Measurements from ENCODE around the gene ANKDD1B. TPM values are rescaled to one million over a fixed set of nuclear protein-coding genes. Genes with fewer than 3 reads are reported as not detected.
A peak's percentile ranks its signal among the peaks of the same experiment; 100 is the strongest.

The ANKDD1B gene
- polyA plus RNA-seq, 3 donors from 2014 or later, result 0.63 to 0.76 (median 0.71) TPM

DNA sequence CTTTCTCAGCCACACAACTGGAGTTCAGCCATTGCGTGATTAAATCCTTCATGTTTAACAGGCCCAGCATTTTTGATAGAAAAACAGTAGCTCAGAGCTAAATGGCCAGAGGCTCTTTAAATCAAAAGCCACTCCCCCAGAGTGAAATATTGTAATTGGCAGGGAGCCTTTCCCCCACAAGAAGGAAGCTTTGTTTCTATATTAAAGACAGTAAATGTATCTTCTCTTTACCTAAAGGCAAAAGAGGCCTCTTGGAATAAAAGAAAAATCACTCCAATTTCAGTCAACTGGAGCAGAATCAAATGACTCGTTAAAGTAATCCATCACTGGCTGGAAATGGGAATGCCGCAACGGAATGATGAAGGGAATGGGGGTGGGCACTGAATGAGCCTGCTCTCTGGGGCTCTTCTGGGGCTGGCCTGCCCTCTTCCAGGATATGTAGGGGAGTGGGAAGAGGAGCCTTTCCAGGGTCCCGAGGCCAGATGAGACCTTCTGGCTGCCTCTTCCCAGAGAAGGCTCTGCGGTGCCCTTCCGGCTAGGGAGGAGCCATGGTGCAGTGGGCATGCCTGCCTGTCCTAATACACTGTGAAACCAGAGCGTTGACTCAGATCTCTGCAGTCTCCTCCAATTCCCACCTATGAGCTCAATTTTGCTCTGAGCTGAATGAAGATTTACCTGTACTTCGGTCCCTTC is 45.2 kb downstream of the ANKDD1B start:
- Mint-ChIP-seq H3K27ac (peak overlapping the region in 2 of 6 donors; percentile 22 to 71), H3K27me3 (ENCODE audit: low read depth in 3 of 3) (peaks cover 0 to 3% (median 2%) of the 10 kb centered on the region in 3 donors), H3K36me3 (peaks cover 0 to 3% (median 0%) of the 10 kb centered on the region in 3 donors), H3K9me3 (no peaks in the 10 kb centered on the region), H3K4me3 (peak overlapping the region; percentile 27 to 82 (median 79)), H3K4me1 (no peaks in the 10 kb centered on the region)
- DNase-seq, result no peak

GRCh38 chr5:75659791-75660450 is 48.7 kb downstream of the ANKDD1B start:
- Mint-ChIP-seq H3K36me3 (no peaks in the 10 kb centered on the region), H3K4me1 (no peaks in the 10 kb centered on the region), H3K27me3 (ENCODE audit: low read depth in 3 of 3) (peaks cover 0 to 2% (median 0%) of the 10 kb centered on the region in 3 donors), H3K9me3 (no peaks in the 10 kb centered on the region), H3K27ac (no peak overlapping the region), H3K4me3 (no peak overlapping the region)
- no peak for DNase-seq

DNA sequence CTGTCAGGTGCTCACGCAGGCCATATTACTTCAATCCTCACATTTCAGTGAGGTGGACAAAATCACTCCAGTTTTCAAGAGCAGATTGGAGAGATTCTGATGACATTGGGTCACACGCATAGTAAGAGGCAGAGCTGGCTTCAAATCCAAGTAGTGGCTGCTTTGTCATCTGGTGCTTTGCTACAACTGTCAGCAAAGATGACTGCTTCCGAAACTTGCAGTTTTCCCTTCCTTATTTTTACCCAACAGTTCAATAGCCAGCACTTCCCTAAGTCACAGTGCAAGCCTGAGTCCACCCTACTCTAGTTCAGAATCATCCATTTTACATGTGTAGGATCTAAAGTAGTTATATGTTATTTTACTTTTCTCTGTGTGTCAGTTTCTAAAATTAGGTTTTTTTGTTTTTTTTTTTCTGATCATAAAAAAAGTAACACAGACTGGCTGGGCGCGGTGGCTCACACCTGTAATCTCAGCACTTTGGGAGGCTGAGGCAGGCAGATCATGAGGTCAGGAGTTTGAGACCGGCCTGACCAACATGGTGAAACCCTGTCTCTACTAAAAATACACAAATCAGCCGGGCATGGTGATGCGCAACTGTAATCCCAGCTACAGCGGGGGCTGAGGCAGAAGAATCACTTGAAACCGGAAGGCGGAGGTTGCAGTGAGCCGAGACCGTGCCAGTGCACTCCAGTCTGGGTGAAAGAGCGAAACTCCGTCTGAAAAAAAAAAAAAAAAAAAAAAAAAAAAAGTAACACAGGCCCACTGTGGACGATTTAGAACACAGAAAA is 49.6 kb downstream of the ANKDD1B start:
- no peaks in the 10 kb centered on the region for H3K4me1 Mint-ChIP-seq
- no peaks in the 10 kb centered on the region for H3K27me3 Mint-ChIP-seq (ENCODE audit: low read depth in 3 of 3)
- no peak overlapping the region for H3K27ac Mint-ChIP-seq
- no peak for DNase-seq
- H3K36me3 Mint-ChIP-seq, result no peaks in the 10 kb centered on the region
- no peaks in the 10 kb centered on the region for H3K9me3 Mint-ChIP-seq
- no peak overlapping the region for H3K4me3 Mint-ChIP-seq

DNA sequence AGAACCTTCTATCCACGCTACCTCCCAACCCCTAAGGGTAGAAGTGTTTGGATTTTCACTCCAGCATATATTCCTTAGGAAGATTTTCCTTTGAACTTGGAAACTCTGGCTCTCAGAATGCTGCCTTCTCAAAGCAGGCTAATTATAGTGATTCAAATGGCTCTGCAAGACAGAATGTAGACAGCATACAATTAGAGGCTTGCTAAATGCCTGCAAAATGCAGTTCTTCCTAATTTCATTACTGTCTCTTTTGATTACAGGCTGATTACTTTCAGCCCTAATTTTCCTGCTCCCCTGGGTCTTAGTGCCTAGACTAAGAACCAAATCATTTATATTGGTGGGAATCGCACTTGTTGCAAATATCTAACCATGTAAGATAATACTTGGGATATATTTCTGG is 50.8 kb downstream of the ANKDD1B start:
- no peak for DNase-seq
- no peaks in the 10 kb centered on the region for H3K36me3 Mint-ChIP-seq
- H3K9me3 Mint-ChIP-seq, result no peaks in the 10 kb centered on the region
- no peaks in the 10 kb centered on the region for H3K27me3 Mint-ChIP-seq (ENCODE audit: low read depth in 3 of 3)
- H3K4me3 Mint-ChIP-seq, result no peak overlapping the region
- no peaks in the 10 kb centered on the region for H3K4me1 Mint-ChIP-seq
- no peak overlapping the region for H3K27ac Mint-ChIP-seq

- peak overlapping the region in 1 of 6 donors; percentile 30 for H3K27ac Mint-ChIP-seq
- H3K4me1 Mint-ChIP-seq, result peaks cover 7 to 9% of the 10 kb centered on the region in 2 donors
- no peaks in the 10 kb centered on the region for H3K9me3 Mint-ChIP-seq
- H3K4me3 Mint-ChIP-seq, result no peak overlapping the region
- DNase-seq, result no peak
- no peaks in the 10 kb centered on the region for H3K27me3 Mint-ChIP-seq (ENCODE audit: low read depth in 3 of 3)
- no peaks in the 10 kb centered on the region for H3K36me3 Mint-ChIP-seq
Observed at GRCh38 chr5:75663579-75664284, 52.5 kb downstream of the ANKDD1B start.

DNA sequence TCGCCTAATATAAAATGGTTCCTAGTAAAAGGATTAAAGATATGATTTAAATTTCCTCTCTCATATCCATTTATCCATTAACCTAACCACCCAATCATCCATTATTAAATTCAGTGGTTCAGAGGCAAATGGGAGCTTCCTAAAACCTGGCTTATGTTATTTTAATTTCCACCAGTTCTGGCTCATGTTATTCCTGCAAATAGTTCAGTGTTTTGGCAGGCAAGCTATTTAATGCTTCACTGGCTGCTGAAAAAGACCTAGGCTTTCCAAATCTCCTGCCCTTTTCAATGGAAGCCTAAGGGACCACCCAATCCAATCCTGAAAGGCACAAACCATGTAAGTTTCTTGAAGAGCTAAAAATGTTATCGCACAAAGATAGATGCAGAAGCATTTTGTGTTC is 53.7 kb downstream of the ANKDD1B start:
- Mint-ChIP-seq H3K27me3 (ENCODE audit: low read depth in 3 of 3) (no peaks in the 10 kb centered on the region), H3K4me3 (no peak overlapping the region), H3K36me3 (no peaks in the 10 kb centered on the region), H3K27ac (no peak overlapping the region), H3K9me3 (no peaks in the 10 kb centered on the region), H3K4me1 (peaks cover 20 to 22% of the 10 kb centered on the region in 2 donors)
- no peak for DNase-seq

DNA sequence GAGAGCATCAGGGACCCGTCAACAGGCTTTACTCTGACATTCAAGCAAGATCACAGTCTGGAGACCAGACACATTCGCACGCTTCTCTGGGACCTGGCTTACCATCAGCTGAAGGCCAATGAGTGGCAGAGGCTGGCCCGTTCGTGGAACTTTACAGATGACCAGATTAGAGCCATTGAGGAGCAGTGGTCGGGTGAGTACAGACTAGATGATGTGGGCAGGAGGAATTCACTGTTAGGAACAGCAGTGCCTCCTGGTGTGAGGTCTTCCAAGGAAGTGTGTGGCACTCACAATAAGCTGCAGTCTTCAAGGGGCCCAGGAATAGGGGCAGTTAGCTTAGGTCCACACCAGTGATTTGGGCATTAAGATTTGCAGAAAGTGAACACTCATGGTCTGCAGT is 55.5 kb downstream of the ANKDD1B start:
- no peak overlapping the region for H3K27ac Mint-ChIP-seq
- H3K27me3 Mint-ChIP-seq (ENCODE audit: low read depth in 3 of 3), result no peaks in the 10 kb centered on the region
- no peak overlapping the region for H3K4me3 Mint-ChIP-seq
- no peak for DNase-seq
- H3K9me3 Mint-ChIP-seq, result no peaks in the 10 kb centered on the region
- H3K4me1 Mint-ChIP-seq, result peaks cover 22 to 37% of the 10 kb centered on the region in 2 donors
- H3K36me3 Mint-ChIP-seq, result peaks cover 0 to 9% (median 5%) of the 10 kb centered on the region in 3 donors

GRCh38 chr5:75667586-75667985 is 56.3 kb downstream of the ANKDD1B start:
- Mint-ChIP-seq H3K36me3 (peaks cover 0 to 14% (median 10%) of the 10 kb centered on the region in 3 donors), H3K4me3 (no peak overlapping the region), H3K27me3 (ENCODE audit: low read depth in 3 of 3) (no peaks in the 10 kb centered on the region), H3K27ac (peak overlapping the region in 1 of 6 donors; percentile 88), H3K9me3 (no peaks in the 10 kb centered on the region), H3K4me1 (peaks cover 26 to 44% of the 10 kb centered on the region in 2 donors)
- no peak for DNase-seq

DNA sequence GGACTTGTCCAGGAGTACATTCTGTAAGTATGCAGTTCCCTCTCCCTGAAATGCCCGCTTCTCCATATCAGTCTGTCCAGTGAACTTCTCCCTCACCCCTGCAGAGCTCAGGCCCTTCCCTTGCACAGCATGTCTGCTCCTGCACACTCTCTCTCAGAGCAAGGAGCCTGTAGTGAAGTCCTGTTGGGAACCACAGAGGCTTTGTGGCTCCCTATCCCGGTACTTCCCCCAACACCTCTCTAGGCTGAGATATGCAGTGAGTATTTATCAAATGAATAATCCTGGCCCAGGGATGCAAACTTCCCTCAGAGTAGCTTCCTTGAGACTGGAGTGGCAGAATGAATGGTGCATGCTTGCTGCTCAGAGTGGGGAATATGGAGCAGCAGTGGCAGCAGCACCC is 57.2 kb downstream of the ANKDD1B start:
- H3K4me3 Mint-ChIP-seq, result peak overlapping the region; percentile 86 to 93 (median 90)
- H3K4me1 Mint-ChIP-seq, result peaks cover 29 to 51% of the 10 kb centered on the region in 2 donors

DNA sequence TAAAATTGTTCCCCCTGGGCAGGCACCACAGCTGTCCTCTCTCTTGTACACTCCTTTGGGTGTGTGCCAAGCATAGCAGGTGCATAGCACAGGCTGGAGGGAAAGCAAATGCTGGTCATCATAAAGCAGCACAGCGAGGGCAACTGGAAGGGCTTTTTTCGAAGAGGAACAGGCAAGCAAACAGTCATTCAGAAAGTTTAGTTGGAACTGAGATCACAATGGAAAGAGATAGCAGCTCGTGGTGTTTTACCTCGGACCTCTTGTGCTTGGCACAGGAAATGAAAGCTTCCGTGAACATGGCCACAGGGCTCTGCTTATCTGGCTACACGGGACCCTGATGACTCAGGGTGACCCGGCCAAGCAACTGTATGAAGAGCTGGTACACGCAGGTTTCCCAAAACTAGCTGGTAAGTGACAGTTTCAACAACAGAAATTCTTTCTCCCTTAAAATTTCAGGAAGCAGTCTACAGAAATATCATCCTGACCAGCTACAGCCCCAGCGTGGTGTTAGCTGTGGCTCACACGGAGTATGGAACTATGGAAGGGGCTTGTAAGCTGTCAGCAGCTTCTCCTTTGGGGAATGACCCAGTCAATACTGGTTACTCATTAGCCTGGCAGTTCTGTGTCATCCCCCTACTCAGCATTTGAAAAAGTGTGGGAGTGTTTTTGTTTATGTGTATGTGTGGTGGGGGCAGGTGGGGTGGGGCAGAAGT is 57.9 kb downstream of the ANKDD1B start:
- H3K27ac Mint-ChIP-seq, result peak overlapping the region; percentile 86 to 95 (median 90)
- peak; percentile 44 to 56 (median 55) for DNase-seq
- no peaks in the 10 kb centered on the region for H3K27me3 Mint-ChIP-seq (ENCODE audit: low read depth in 3 of 3)
- H3K4me3 Mint-ChIP-seq, result peak overlapping the region; percentile 86 to 93 (median 90)
- H3K9me3 Mint-ChIP-seq, result no peaks in the 10 kb centered on the region
- peaks cover 29 to 51% of the 10 kb centered on the region in 2 donors for H3K4me1 Mint-ChIP-seq
- peaks cover 0 to 17% (median 14%) of the 10 kb centered on the region in 3 donors for H3K36me3 Mint-ChIP-seq

More for the DNA sequence above, 57.2 kb downstream of the ANKDD1B start:
- no peak for DNase-seq
- Mint-ChIP-seq H3K36me3 (peaks cover 0 to 17% (median 14%) of the 10 kb centered on the region in 3 donors), H3K27me3 (ENCODE audit: low read depth in 3 of 3) (no peaks in the 10 kb centered on the region), H3K27ac (peak overlapping the region in 5 of 6 donors; percentile 86 to 95 (median 90)), H3K9me3 (no peaks in the 10 kb centered on the region)

GRCh38 chr5:75670577-75670976 is 59.3 kb downstream of the ANKDD1B start:
- DNase-seq, result no peak
- Mint-ChIP-seq H3K27ac (peak overlapping the region in 1 of 6 donors; percentile 27), H3K36me3 (peaks cover 0 to 17% (median 14%) of the 10 kb centered on the region in 3 donors), H3K9me3 (no peaks in the 10 kb centered on the region), H3K4me3 (no peak overlapping the region), H3K4me1 (peaks cover 29 to 51% of the 10 kb centered on the region in 2 donors), H3K27me3 (ENCODE audit: low read depth in 3 of 3) (no peaks in the 10 kb centered on the region)

DNA sequence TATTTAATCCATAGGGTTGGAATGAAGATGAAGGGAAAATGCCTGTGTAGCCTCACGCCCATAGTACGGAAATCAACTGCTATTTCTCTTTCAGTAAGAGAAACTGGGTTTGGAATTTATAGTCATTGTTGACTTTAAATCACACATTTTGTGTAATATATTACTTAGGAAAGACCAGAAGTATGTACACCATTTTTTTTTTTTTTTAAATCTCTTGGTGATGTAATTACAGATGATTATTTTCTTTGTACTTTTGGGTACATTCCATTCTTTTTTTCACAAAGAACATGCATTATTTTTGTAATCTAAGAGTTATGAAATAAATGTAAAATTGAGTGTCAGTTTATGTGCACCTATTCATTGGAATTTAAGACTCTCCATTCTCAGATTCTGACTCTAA is 60.3 kb downstream of the ANKDD1B start:
- no peaks in the 10 kb centered on the region for H3K27me3 Mint-ChIP-seq (ENCODE audit: low read depth in 3 of 3)

GRCh38 chr5:75672616-75673015 is 61.4 kb downstream of the ANKDD1B start:
- peaks cover 31 to 59% of the 10 kb centered on the region in 2 donors for H3K4me1 Mint-ChIP-seq
- H3K36me3 Mint-ChIP-seq, result peaks cover under 1 to 24% (median 17%) of the 10 kb centered on the region in 3 donors
- no peaks in the 10 kb centered on the region for H3K27me3 Mint-ChIP-seq (ENCODE audit: low read depth in 3 of 3)
- DNase-seq, result no peak
- H3K4me3 Mint-ChIP-seq, result peak overlapping the region in 1 of 5 donors; percentile 3
- no peaks in the 10 kb centered on the region for H3K9me3 Mint-ChIP-seq
- peak overlapping the region in 4 of 6 donors; percentile 0 to 75 (median 26) for H3K27ac Mint-ChIP-seq

More for the DNA sequence above, 60.3 kb downstream of the ANKDD1B start:
- Mint-ChIP-seq H3K27ac (no peak overlapping the region), H3K4me1 (peaks cover 29 to 51% of the 10 kb centered on the region in 2 donors), H3K9me3 (no peaks in the 10 kb centered on the region), H3K4me3 (no peak overlapping the region), H3K36me3 (peaks cover 0 to 24% (median 17%) of the 10 kb centered on the region in 3 donors)
- DNase-seq, result no peak
